ENCODE data around the gene PAX3.

Gene PAX3

GRCh38 chr2:222304737-222305515, 6.1 kb upstream of the PAX3 start:
- H3K27me3 Mint-ChIP-seq (ENCODE audit: low read depth): peaks cover 99% of the 10 kb centered on the region
- peak overlapping the region; percentile 73 for H3K4me3 Mint-ChIP-seq
- peaks cover 12% of the 10 kb centered on the region for H3K36me3 Mint-ChIP-seq (ENCODE audit: low read depth)
- H3K27ac Mint-ChIP-seq: peak overlapping the region; percentile 74
- peaks cover 24% of the 10 kb centered on the region for H3K4me1 Mint-ChIP-seq (ENCODE audit: low read depth)
- peaks cover 12% of the 10 kb centered on the region for H3K9me3 Mint-ChIP-seq

- H3K27ac Mint-ChIP-seq: peak overlapping the region; percentile 62
- peaks cover 16% of the 10 kb centered on the region for H3K36me3 Mint-ChIP-seq (ENCODE audit: low read depth)
- peaks cover 16% of the 10 kb centered on the region for H3K9me3 Mint-ChIP-seq
- H3K4me3 Mint-ChIP-seq: peak overlapping the region; percentile 60
- H3K4me1 Mint-ChIP-seq (ENCODE audit: low read depth): peaks cover 28% of the 10 kb centered on the region
- H3K27me3 Mint-ChIP-seq (ENCODE audit: low read depth): peaks cover 99% of the 10 kb centered on the region
Observed at GRCh38 chr2:222303828-222304736, 5.3 kb upstream of the PAX3 start.

- H3K36me3 Mint-ChIP-seq (ENCODE audit: low read depth): peaks cover 16% of the 10 kb centered on the region
- peaks cover 29% of the 10 kb centered on the region for H3K4me1 Mint-ChIP-seq (ENCODE audit: low read depth)
- peak overlapping the region; percentile 62 for H3K27ac Mint-ChIP-seq
- H3K27me3 Mint-ChIP-seq (ENCODE audit: low read depth): peaks cover 98% of the 10 kb centered on the region
- peak overlapping the region; percentile 21 for H3K4me3 Mint-ChIP-seq
- H3K9me3 Mint-ChIP-seq: peaks cover 17% of the 10 kb centered on the region
Observed at GRCh38 chr2:222303045-222303827, 4.4 kb upstream of the PAX3 start.

- Mint-ChIP-seq H3K27me3 (ENCODE audit: low read depth) (peaks cover 98% of the 10 kb centered on the region), H3K27ac (peak overlapping the region; percentile 46), H3K9me3 (peaks cover 17% of the 10 kb centered on the region), H3K4me1 (ENCODE audit: low read depth) (peaks cover 28% of the 10 kb centered on the region), H3K4me3 (no peak overlapping the region), H3K36me3 (ENCODE audit: low read depth) (peaks cover 18% of the 10 kb centered on the region)
Observed at GRCh38 chr2:222302178-222303018, 3.6 kb upstream of the PAX3 start.

GRCh38 chr2:222301796-222302118, 3.0 kb upstream of the PAX3 start:
- Mint-ChIP-seq H3K36me3 (ENCODE audit: low read depth) (peaks cover 16% of the 10 kb centered on the region), H3K4me3 (no peak overlapping the region), H3K27me3 (ENCODE audit: low read depth) (peaks cover 98% of the 10 kb centered on the region), H3K9me3 (peaks cover 17% of the 10 kb centered on the region), H3K4me1 (ENCODE audit: low read depth) (peaks cover 27% of the 10 kb centered on the region), H3K27ac (no peak overlapping the region)

- peaks cover 98% of the 10 kb centered on the region for H3K27me3 Mint-ChIP-seq (ENCODE audit: low read depth)
- H3K4me3 Mint-ChIP-seq: no peak overlapping the region
- peaks cover 18% of the 10 kb centered on the region for H3K36me3 Mint-ChIP-seq (ENCODE audit: low read depth)
- H3K4me1 Mint-ChIP-seq (ENCODE audit: low read depth): peaks cover 27% of the 10 kb centered on the region
- peak overlapping the region; percentile 6 for H3K27ac Mint-ChIP-seq
- peaks cover 17% of the 10 kb centered on the region for H3K9me3 Mint-ChIP-seq
Observed at GRCh38 chr2:222301053-222301795, 2.4 kb upstream of the PAX3 start.

- H3K4me1 Mint-ChIP-seq (ENCODE audit: low read depth): peaks cover 30% of the 10 kb centered on the region
Observed at GRCh38 chr2:222300726-222301052, 1.9 kb upstream of the PAX3 start.

GRCh38 chr2:222299906-222300725, 1.3 kb upstream of the PAX3 start:
- Mint-ChIP-seq H3K9me3 (peaks cover 17% of the 10 kb centered on the region), H3K4me1 (ENCODE audit: low read depth) (peaks cover 26% of the 10 kb centered on the region), H3K4me3 (no peak overlapping the region), H3K36me3 (ENCODE audit: low read depth) (peaks cover 18% of the 10 kb centered on the region), H3K27ac (peak overlapping the region; percentile 16), H3K27me3 (ENCODE audit: low read depth) (peaks cover 99% of the 10 kb centered on the region)

More at GRCh38 chr2:222300726-222301052, 1.9 kb upstream of the PAX3 start:
- Mint-ChIP-seq H3K4me3 (no peak overlapping the region), H3K27me3 (ENCODE audit: low read depth) (peaks cover 99% of the 10 kb centered on the region), H3K9me3 (peaks cover 17% of the 10 kb centered on the region), H3K36me3 (ENCODE audit: low read depth) (peaks cover 18% of the 10 kb centered on the region), H3K27ac (peak overlapping the region; percentile 6)

- peaks cover 98% of the 10 kb centered on the region for H3K27me3 Mint-ChIP-seq (ENCODE audit: low read depth)
- H3K36me3 Mint-ChIP-seq (ENCODE audit: low read depth): peaks cover 12% of the 10 kb centered on the region
- H3K9me3 Mint-ChIP-seq: peaks cover 10% of the 10 kb centered on the region
- peaks cover 21% of the 10 kb centered on the region for H3K4me1 Mint-ChIP-seq (ENCODE audit: low read depth)
- no peak overlapping the region for H3K4me3 Mint-ChIP-seq
- no peak overlapping the region for H3K27ac Mint-ChIP-seq
Observed at GRCh38 chr2:222298001-222298310, 842 bp downstream of the PAX3 start.

GRCh38 chr2:222297600-222297935, 1.2 kb downstream of the PAX3 start:
- peaks cover 6% of the 10 kb centered on the region for H3K9me3 Mint-ChIP-seq
- no peak overlapping the region for H3K4me3 Mint-ChIP-seq
- H3K36me3 Mint-ChIP-seq (ENCODE audit: low read depth): peaks cover 9% of the 10 kb centered on the region
- peaks cover 98% of the 10 kb centered on the region for H3K27me3 Mint-ChIP-seq (ENCODE audit: low read depth)
- no peak overlapping the region for H3K27ac Mint-ChIP-seq
- peaks cover 19% of the 10 kb centered on the region for H3K4me1 Mint-ChIP-seq (ENCODE audit: low read depth)

GRCh38 chr2:222296911-222297599, 1.7 kb downstream of the PAX3 start:
- Mint-ChIP-seq H3K4me1 (ENCODE audit: low read depth) (peaks cover 17% of the 10 kb centered on the region), H3K27me3 (ENCODE audit: low read depth) (peaks cover 98% of the 10 kb centered on the region), H3K9me3 (peaks cover 6% of the 10 kb centered on the region), H3K27ac (no peak overlapping the region), H3K36me3 (ENCODE audit: low read depth) (peaks cover 9% of the 10 kb centered on the region), H3K4me3 (no peak overlapping the region)

GRCh38 chr2:222296311-222296741, 2.5 kb downstream of the PAX3 start:
- peaks cover 17% of the 10 kb centered on the region for H3K4me1 Mint-ChIP-seq (ENCODE audit: low read depth)
- peaks cover 9% of the 10 kb centered on the region for H3K36me3 Mint-ChIP-seq (ENCODE audit: low read depth)
- H3K27me3 Mint-ChIP-seq (ENCODE audit: low read depth): peaks cover 98% of the 10 kb centered on the region
- peak overlapping the region; percentile 45 for H3K27ac Mint-ChIP-seq
- peaks cover 6% of the 10 kb centered on the region for H3K9me3 Mint-ChIP-seq
- H3K4me3 Mint-ChIP-seq: peak overlapping the region; percentile 14

Data from T-helper 1 cell treated with Interleukin-12 subunit alpha and Interleukin-12 subunit beta and Interleukin-4 antibody, amounts not matched to agents 30 μg/mL and 1 μg/mL, for 36 hours (primary cell).